WERI-Rb-1 (cell line): ENCODE measurements around the gene SYCN.

Experiments used
- DNase-seq: peaks from one replicate; pipeline ENCODE4 v3.0.0-alpha.2; 2020
- H3K27ac ChIP-seq: fragments of 250-450 bp; sonication (Bioruptor Pico); 2 replicates; pipeline ENCODE4 v1.5.1; 2020; ENCODE audit warnings: mild to moderate bottlenecking, moderate library complexity
- H3K27me3 ChIP-seq: fragments of 250-450 bp; sonication (Bioruptor Pico); 2 replicates; pipeline ENCODE4 v1.5.1; 2021; ENCODE audit warnings: mild to moderate bottlenecking, low read depth, moderate library complexity; ENCODE audit not compliant: insufficient read depth, severe bottlenecking
- H3K36me3 ChIP-seq: fragments of 250-450 bp; sonication (Bioruptor Pico); 2 replicates; pipeline ENCODE4 v1.5.1; 2020; ENCODE audit warnings: mild to moderate bottlenecking, moderate library complexity
- H3K4me3 ChIP-seq: 2 replicates; pipeline ENCODE4 v1.5.1; 2011; ENCODE audit warnings: low read depth, mild to moderate bottlenecking, control low read depth, low read length
- H3K9me3 ChIP-seq: fragments of 250-450 bp; sonication (Bioruptor Pico); 2 replicates; pipeline ENCODE4 v1.5.1; 2021; ENCODE audit warnings: mild to moderate bottlenecking, moderate library complexity; ENCODE audit not compliant: severe bottlenecking
- CTCF ChIP-seq: IDR thresholded peaks from 2 replicates; pipeline ENCODE4 v1.5.1; 2011; ENCODE audit warnings: low read depth, mild to moderate bottlenecking, control low read depth, inconsistent platforms, low read length

SYCN gene

GRCh38 chr19:39164289-39164688, 39.8 kb downstream of the SYCN start:
- no peaks in the 10 kb centered on the region for H3K9me3 ChIP-seq
- H3K27me3 ChIP-seq: no peaks in the 10 kb centered on the region
- peaks cover 10% of the 10 kb centered on the region for H3K36me3 ChIP-seq
- H3K27ac ChIP-seq: no peak overlapping the region
- no peak for DNase-seq
- no peak overlapping the region for H3K4me3 ChIP-seq
- no peak for TF ChIP-seq CTCF

- DNase-seq: no peak
- peaks cover 17% of the 10 kb centered on the region for H3K36me3 ChIP-seq
- no peak for TF ChIP-seq CTCF
- H3K27me3 ChIP-seq: no peaks in the 10 kb centered on the region
- H3K4me3 ChIP-seq: no peak overlapping the region
- H3K27ac ChIP-seq: no peak overlapping the region
- no peaks in the 10 kb centered on the region for H3K9me3 ChIP-seq
Observed at GRCh38 chr19:39163621-39164020, 40.4 kb downstream of the SYCN start.

GRCh38 chr19:39162441-39163043, 41.5 kb downstream of the SYCN start:
- DNase-seq: no peak
- no peaks in the 10 kb centered on the region for H3K27me3 ChIP-seq
- H3K9me3 ChIP-seq: no peaks in the 10 kb centered on the region
- TF ChIP-seq CTCF: no peak
- H3K4me3 ChIP-seq: no peak overlapping the region
- no peak overlapping the region for H3K27ac ChIP-seq
- H3K36me3 ChIP-seq: peaks cover 12% of the 10 kb centered on the region

- no peak for DNase-seq
- no peak for TF ChIP-seq CTCF
- no peaks in the 10 kb centered on the region for H3K27me3 ChIP-seq
- H3K27ac ChIP-seq: no peak overlapping the region
- no peak overlapping the region for H3K4me3 ChIP-seq
- H3K36me3 ChIP-seq: peaks cover 12% of the 10 kb centered on the region
- H3K9me3 ChIP-seq: no peaks in the 10 kb centered on the region
Observed at GRCh38 chr19:39160889-39161672, 43.0 kb downstream of the SYCN start.

GRCh38 chr19:39160523-39160861, 43.6 kb downstream of the SYCN start:
- no peak overlapping the region for H3K4me3 ChIP-seq
- no peak overlapping the region for H3K27ac ChIP-seq
- no peaks in the 10 kb centered on the region for H3K9me3 ChIP-seq
- H3K36me3 ChIP-seq: peaks cover 12% of the 10 kb centered on the region
- H3K27me3 ChIP-seq: no peaks in the 10 kb centered on the region
- no peak for TF ChIP-seq CTCF
- DNase-seq: no peak
